IPS DF 4.7 (cell line): ENCODE results near the gene MX1.
A peak's percentile ranks its signal among the peaks of the same experiment; 100 is the strongest.

ENCODE experiments used
- DNase-seq: peaks from one replicate; pipeline ENCODE4 v3.0.0-alpha.2; 2013; ENCODE audit warnings: low spot score; ENCODE audit errors: extremely low read depth

The MX1 gene

DNA sequence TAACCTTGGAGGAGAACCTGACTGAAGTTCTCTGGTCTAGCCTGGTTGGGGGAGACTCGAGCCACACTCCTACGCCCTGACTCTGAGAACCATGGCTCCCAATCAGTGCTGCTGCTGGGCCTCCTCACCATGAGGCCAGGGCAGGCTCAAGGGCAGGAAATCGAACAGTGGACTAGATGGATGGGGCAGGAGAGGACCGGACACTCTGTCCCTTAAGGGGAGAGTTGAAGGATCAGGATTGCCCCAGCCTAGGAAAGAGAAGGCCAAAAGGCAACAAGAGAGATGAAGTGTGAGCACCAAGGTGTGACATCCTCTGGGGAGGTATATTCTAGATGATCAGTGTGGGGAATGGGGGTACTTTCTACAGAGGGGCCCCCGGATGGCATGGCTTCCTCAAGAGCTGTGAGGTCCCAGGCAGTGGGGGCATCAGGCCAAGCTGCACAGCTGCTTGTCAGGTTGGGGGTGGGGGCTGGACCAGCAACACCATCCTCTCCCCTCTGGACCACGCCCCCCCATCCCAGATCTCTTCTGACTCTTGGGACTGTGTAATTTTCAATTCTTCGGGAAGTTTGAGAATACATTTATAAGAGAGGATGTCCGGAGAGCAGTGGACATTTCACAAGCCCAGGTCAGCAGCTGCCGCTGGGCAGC is 34.0 kb downstream of the MX1 start:
- no peak for DNase-seq

DNA sequence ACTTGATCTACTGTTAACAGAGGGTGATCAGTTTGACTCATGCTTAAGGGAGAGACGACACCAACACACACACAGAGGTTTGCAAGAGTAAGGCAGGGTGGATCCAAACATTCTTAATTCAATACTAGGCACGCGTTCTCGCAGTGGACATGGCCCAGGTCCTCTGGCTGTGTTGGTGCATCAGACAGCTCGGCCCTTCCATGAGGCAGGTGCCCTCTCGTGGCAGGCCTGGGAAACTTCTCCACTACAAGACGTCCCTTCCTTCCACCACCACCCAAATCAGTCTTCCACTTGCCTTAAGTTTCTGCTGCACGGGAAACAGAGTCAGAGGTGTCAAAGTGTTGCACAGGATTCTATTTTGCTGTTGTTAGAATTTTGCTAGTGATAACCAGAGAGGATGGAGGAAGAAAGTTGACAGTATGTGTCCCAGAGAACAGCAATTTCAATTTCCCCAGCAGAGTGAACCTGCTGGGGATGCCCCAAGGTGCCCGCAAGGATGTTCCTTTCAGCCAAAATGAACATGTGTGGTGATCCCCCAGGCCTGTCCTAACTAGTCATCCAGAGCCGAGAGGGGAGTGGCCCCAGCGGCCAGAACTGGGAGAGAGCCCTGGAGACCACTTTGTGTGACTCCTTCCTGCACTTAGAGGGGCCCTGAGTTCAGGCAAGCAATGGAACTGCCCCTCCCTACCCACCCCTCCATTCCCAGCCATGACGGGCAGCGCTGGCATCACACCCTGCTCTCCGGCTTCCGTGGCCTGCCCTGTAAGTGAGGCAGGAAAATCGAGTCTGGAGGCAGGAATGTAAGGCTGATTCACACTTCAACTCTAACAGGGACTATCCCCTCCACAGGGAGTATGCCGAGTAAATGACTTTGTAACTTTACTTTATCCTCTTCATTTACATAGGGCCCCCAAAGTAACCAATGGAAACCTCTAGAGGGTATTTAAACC is 34.8 kb downstream of the MX1 start:
- no peak for DNase-seq

DNA sequence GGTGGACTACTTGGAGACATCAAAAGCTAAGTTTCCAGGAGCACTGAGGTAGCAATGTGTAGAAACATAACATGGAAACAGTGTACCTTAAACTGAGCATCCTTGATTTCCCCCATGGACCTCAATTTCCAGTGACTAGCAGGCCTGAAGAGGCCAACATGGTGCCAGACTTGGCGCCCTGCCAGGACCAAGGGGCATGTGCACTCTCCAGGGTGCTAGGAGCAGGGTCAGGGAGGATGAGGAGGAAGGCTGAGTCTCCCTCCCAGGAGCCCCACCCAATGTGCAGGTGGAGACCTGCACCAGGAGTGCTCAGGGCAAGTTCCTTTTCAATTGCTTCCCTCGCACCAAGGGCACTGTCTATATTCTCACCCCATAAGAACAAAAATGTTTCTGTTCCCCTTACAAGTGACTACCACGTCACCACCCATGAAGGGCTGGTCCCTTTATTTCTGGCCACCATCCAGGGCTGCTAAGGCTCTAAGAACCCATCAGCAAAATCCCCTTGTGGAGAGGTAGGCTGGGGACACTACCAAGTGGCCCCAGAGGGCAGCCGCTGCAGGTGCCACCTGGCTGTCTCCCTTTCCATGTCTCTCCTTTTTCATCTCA is 39.2 kb downstream of the MX1 start:
- no peak for DNase-seq

DNA sequence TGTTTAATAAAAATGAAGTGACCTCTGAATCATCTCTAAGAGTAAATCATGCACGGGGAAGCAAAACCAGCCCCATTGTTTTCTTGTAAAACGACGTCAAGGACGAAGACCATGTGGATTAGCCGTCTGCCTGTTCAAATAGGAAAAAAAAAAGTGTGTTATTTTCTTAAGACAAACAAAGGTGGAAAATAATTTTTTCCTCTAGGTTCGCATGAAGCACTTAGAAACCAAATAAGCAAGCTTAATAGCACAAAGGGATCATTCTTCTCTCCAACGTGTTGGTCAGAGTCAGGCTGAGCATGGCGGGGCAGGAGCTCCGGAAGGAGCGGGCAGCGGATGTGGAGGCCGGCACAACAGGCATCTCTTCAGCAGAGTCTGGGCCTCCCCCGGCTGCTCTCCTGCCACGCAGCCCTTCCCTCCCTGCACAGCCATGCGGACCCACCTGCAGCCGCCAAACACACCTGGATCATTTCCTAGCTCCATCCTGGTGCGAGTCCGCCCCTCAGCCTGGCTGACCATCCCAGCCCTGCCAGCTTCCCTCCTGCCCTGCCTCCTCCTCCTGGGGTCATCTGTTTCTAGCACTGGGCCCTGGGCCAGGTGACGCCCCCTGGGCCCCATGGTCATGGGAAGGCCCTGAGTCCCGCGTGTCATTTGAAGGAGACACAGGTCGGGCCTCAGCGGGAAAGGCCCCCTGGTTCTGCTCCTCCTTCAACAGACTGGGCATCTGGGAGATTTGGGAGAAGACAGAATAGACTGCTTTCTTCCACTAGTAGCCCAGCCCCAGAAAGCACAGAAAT is 40.2 kb downstream of the MX1 start:
- no peak for DNase-seq

DNA sequence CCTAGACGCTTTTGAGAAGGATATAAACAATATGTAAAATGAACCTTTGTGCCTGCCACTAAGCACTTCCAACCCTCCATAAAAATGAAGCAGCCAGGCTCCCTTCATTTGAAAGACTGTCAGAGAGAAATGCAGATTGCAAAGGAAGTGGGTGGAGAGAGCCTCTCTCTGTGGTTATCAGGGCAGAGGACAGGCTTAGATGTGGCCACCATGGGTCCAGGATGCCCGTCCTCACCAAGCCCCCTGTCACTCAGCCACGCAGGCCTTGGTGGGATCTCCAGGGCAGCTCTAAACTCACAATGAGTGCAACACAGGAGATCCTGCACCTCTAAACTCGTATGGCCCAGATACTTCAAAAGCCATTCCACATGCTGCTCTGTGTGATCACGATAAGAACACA is 44.0 kb downstream of the MX1 start:
- no peak for DNase-seq

DNA sequence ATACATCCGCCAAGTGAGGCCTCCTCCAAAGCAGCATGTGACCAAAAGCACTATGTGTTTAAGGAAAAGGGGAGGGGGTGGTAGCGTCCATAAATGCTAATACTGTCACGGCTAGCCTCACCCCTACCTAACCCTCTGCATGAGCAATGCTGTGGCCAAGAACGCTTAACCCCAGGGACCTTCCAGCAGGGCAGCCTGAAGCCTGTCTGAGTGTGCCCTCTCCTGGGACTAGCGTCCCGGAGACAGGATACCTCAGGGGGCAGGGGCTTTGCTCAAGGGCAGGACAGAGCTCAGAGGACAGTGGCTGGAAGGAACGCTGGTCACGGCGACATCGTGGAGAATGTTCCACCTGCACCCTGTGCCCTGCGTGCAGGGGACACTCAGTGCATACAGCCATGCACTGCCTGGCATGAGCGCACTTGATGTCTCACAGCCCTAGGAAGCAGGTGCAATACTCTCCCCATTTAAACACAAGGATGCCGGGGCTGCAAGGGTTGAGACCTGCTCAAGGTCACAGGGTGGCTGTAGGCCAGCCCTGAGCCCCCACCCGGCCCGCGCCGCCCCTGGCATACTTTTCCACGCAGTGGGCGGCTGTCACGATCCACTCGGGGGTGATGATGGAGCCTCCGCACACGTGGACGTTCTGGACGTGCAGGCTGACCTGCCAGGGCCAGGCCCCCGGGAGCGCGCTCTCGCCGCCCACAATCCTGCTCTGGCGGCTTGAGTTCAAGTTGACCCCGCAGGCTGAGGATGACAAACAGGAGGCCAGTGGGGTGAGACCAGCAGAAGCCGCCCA is 46.9 kb downstream of the MX1 start:
- no peak for DNase-seq

DNA sequence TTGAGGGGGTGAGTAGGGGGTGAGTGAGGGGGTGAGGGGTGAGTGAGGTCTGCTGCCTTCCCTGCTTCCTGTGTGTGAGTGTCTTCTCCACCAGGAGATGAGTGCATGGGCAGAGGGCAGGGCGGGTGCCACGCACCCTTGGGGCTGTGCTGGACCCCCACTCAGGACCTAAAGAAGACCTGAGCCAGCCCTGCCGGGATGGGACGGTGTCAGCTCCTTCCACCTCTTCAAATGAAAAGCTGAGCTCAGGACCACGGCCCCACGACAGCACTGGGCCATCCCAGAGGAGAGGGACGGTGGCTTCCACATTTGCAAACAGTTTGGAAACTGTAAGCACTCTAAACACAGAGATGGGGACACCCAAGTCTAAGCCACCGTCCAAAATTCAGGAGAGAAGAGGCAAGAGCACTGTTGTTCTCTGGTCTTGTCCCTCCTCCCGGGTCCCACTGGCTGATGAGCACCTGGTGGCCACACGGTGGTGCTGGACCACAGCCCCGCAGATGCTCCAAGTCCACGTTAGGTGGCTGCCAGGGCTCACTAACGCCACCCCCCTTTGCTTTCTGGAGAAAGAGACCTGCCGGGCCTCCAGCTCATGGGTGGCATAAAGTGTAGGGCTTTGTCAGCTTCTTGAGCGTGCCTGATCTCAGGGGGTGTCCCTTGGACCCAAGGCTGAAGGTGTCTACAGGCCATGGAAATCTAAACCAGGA is 49.8 kb downstream of the MX1 start:
- DNase-seq, result no peak

DNA sequence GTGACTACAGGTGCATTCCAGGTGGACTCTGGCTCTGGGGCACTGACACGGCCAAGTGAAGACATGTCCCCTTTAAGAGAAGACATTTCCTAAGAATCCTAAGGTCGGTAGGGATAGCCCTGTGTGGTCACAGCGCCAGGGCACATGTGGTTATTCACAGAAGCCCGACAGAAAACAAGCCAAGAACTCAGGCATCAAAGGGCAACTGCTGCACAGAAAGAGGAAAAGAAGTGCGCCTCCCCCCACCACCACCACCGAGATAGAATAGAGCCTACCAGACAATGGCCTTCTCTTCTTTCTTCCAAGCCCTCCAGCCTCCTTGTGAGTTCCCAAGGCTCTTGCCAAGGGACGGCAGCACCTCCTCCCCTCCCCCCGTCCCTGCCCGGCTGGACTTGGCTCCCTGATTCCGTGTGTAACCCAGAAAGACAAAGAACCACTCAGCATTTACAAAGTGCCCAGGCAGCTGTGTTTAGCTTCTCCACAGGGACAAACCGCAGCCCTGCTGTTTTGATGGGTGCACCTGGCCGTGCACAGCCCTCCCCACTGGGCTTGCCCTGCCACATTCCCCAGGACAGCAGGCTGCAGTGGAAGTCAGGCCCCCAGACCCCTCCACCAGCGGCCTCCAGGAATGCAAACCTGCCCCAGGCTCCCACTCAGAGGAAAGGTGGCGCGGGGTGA is 51.7 kb downstream of the MX1 start:
- DNase-seq, result peak; percentile 44

DNA sequence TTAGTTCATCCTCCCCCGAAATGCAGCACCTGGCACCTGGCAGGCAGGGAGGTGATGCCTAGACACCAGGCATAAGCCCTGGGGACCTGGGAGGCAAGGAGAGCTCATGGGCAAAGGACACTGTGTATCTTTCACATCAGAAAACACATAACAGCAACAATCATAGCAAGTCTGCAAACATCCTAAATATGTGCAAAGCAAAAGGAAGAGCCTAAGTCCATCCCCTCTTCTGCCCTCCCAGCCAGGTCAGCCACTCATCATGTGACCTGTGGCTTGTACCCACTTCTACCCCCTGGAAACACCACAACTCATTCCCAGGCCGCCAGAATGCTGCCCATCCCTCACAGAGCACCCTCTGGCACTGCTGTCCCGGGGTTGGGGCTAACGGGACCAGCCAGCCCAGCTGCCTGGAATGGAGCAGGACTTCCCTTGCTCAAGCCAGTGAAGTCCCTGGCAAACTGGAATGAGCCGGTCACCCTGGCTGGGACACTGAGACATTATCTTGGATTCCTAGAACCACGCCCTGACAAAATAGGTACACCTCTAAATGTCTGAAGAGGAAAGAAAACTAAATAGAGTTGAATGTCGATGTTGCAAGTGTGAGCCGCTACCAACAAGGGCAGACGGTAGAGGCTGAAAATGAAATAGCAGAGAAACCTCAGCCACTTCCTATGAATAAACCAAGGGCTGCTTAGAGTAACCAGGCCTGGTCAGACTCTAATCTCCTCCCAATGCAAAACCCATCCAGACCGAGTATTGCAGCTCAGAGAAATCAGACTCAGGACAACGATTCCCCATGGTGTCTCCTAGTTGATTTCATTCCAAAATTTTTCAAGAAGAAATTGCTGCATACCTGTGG is 52.5 kb downstream of the MX1 start:
- DNase-seq, result no peak

DNA sequence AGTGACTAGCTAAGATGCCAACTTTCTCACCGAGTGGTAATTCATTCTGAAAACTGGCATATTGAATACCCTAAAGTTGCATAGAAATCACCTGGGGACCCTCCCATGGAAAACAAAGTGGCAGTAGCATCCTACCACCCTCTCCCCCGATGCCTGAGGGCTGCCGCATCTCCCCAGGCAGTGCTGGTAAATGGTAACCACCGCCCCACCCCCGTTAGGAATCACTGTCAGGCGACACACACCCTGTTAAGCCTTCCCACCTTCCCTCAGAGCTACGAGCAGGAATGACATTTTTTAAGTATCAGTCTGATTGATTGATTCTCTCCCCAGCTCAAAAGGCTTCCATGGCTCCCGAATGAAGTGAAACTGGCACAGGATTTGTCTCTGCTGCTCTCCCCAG is 53.6 kb downstream of the MX1 start:
- DNase-seq, result no peak

DNA sequence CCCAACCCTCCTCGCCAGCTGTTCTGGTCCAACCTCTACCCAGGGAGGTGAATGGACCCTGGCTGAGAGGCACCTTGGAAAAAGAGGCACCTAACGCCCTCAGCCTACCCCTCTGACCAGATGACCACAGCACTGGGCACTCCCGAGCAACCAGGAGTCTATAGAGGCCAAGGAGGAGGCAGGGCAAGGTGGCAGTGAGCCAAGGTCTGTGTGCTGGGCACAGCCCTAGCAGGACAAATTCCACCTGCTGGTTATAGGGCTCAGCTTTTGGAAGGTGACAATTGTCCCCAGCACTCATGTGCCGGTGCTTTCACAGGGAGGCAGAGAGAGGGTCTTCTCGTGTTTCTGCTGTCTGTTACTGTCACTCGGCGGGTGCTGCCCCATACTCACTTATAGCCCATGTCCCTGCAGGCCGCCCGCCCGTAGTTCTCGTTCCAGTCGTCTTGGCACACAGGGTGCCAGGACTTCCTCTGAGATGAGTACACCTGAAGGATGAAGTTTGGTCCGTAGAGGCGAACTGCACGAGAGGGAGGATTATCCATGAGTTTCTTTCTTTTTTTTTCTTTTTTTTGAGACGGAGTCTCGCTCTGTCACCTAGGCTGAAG is 54.1 kb downstream of the MX1 start:
- no peak for DNase-seq

DNA sequence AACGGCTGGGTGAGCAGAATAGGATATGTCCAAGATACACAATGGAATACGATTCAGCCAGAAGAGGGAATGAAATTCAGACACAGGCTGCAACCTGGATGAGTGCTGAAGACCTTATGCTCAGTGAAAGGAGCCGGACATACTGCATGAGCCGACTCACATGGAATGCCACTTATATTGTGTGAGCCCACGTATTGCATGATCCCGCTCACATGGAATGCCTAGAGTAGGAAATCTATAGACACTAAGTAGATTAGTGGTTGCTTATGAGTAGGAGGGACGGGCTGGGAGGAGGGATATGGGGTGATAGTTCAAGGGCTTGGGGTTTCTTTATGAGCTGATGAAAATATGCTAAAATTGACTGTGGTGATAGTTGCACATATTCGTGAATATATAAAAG is 55.2 kb downstream of the MX1 start:
- DNase-seq, result no peak

DNA sequence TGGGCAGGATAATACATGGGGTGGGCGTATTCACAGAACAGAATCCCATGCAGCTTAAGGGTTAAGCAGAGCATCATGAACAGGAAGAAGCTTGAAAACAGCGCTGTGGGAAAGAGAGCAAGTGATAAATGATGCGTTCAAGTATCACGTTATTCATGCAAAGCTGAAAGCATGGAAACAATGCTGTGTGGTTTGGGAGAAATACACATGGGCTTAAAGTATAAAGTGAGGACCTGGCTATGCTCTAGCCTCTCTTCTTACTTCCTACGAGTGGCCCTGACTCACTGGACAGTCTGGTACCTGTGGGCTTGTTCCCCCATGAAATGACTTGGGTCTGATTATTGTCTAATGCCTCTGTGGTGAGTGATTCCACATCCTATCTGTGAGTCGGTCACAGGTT is 56.3 kb downstream of the MX1 start:
- no peak for DNase-seq

DNA sequence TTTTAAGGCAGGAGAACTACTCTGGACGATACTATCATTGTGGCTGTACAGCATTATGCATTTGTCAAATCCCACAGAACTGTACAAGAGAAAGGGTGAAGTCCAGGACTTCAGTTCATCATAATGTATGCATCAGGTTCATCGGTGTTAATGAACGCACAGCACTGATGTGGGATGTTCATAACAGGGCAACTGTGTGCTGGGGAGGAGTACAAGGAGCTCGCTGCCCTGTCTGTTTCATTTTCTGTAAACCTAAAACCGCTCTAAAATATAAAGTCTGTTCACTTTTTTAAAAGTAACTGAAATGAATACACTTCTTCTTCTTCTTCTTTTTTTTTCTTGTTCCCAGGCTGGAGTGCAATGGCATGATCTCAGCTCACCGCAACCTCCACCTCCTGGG is 56.9 kb downstream of the MX1 start:
- no peak for DNase-seq

DNA sequence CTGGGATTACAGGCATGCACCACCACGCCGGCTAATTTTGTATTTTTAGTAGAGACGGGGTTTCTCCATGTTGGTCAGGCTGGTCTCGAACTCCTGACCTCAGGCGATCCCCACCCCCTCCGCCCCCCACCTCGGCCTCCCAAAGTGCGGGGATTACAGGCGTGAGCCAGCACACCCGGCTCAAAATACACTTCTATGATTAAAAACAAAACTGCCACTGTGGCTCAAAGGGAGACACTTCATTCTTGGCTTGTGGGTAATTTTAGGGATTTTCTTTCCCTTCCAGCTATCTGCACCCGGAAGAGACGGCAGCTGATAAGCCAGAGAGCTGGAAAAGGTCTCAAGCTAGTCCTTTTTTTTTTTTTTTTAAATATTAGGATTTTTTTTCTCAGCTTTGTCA is 57.4 kb downstream of the MX1 start:
- no peak for DNase-seq

DNA sequence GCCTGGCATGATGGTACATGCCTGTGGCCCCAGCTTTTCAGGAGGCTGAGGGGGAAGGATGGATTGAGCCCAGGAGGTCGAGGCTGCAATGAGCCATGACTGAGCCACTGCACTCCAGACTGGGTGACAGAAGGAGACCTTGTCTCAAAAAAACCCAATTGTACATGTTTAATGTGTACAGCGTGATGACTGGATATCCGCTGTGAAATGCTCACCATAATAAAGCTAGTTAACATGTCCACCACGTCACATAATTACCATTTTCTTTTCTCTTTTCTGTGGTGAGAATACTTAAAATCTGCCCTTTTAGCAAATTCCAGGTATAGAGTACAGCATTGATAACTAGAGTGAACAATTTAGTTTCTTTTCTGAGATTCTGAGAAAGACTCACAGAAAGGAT is 57.9 kb downstream of the MX1 start:
- no peak for DNase-seq

DNA sequence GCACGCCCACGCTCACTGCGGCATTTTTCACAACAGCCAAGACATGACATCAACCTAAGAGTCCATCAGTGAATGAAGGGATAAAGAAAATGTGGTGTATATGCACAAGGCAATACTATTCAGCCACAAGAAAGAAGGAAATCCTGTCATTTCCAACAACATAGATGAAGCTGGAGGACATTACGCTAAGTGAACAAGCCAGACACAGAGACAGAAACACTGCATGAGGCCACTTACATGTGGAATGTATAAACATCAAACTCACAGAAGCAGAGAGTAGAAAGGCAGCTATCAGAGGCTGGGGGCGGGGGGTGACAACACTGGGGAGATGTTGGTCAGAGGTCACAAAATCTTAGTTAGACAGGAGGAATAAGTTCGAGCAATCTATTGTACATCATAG is 61.0 kb downstream of the MX1 start:
- no peak for DNase-seq

DNA sequence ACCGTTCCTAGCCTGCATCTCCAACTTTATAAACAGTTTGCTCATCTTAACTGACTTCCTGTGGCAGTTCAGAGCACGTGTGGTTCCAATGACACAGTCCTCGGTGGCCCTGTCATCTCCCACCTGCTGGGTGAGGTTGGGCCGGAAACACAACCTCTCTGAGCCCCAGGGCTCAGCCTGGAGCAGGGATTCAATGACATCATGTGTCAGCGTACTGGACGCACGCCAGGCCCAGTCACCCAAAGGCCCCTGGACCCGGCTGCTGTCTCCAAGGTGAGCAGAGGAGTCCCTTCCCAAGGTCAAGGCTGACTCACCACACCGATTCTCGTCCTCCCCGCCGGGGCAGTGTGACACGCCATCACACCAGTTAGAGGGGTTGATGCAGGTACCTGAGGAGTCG is 62.0 kb downstream of the MX1 start:
- DNase-seq, result no peak
